OCI-LY1 (cell line): ENCODE data around the gene WWOX.
A peak's percentile ranks its signal among the peaks of the same experiment; 100 is the strongest.

ENCODE experiments used
- H2AFZ ChIP-seq: fragments of 200-600 bp; sonication (generic), shearing (Covaris generic); 2 replicates; pipeline ENCODE4 v1.6.0; 2014; ENCODE audit warnings: antibody characterized with exemption, mild to moderate bottlenecking, low read length
- H3F3A ChIP-seq: fragments of 200-600 bp; sonication (generic), shearing (Covaris generic); 2 replicates; pipeline ENCODE4 v1.6.0; 2014; ENCODE audit warnings: mild to moderate bottlenecking, antibody characterized with exemption, low read length, moderate library complexity; ENCODE audit not compliant: insufficient read depth
- H3K27ac ChIP-seq: fragments of 200-600 bp; sonication (generic); 2 replicates; pipeline ENCODE4 v1.5.1; 2014; ENCODE audit warnings: low read length, mixed run types, mild to moderate bottlenecking, low read depth; ENCODE audit not compliant: poor library complexity, severe bottlenecking
- H3K27me3 ChIP-seq: fragments of 200-600 bp; sonication (generic); 2 replicates; pipeline ENCODE4 v1.6.0; 2014; ENCODE audit warnings: antibody characterized with exemption, mild to moderate bottlenecking, low read length, moderate library complexity; ENCODE audit not compliant: insufficient read depth
- H3K36me3 ChIP-seq: fragments of 200-600 bp; sonication (generic); 2 replicates; pipeline ENCODE4 v1.6.1; 2014; ENCODE audit warnings: mild to moderate bottlenecking, antibody characterized with exemption, low read length, moderate library complexity, mixed read lengths; ENCODE audit not compliant: insufficient read depth
- H3K4me1 ChIP-seq: fragments of 200-600 bp; sonication (generic); 2 replicates; pipeline ENCODE4 v1.5.1; 2014; ENCODE audit warnings: mild to moderate bottlenecking, low read length, moderate library complexity; ENCODE audit not compliant: insufficient read depth, severe bottlenecking
- H3K4me2 ChIP-seq: fragments of 200-600 bp; sonication (generic), shearing (Covaris generic); 2 replicates; pipeline ENCODE4 v1.6.1; 2014; ENCODE audit warnings: low read length
- H3K4me3 ChIP-seq: fragments of 200-600 bp; sonication (generic); 2 replicates; pipeline ENCODE4 v1.5.1; 2014; ENCODE audit warnings: low read length, low read depth, mild to moderate bottlenecking, mixed read lengths; ENCODE audit not compliant: poor library complexity, severe bottlenecking
- H3K79me2 ChIP-seq: fragments of 200-600 bp; shearing (Covaris generic); 2 replicates; pipeline ENCODE4 v1.6.1; 2016; ENCODE audit warnings: mixed run types, low read length, mixed read lengths; ENCODE audit not compliant: insufficient read depth
- H3K9ac ChIP-seq: fragments of 200-600 bp; sonication (generic), shearing (Covaris generic); 2 replicates; pipeline ENCODE4 v1.6.1; 2014; ENCODE audit warnings: mild to moderate bottlenecking, low read length, mixed read lengths
- H3K9me2 ChIP-seq: fragments of 200-600 bp; sonication (generic), shearing (Covaris generic); 2 replicates; pipeline ENCODE4 v1.6.1; 2014; ENCODE audit warnings: low read depth, mild to moderate bottlenecking, low read length, mixed read lengths
- H3K9me3 ChIP-seq: fragments of 200-600 bp; shearing (Covaris generic); 2 replicates; pipeline ENCODE4 v1.6.1; 2014; ENCODE audit warnings: low read length, mixed read lengths
- H4K20me1 ChIP-seq: fragments of 200-600 bp; sonication (generic), shearing (Covaris generic); 2 replicates; pipeline ENCODE4 v1.6.0; 2016; ENCODE audit warnings: mild to moderate bottlenecking, low read length; ENCODE audit not compliant: insufficient read depth
- EZH2 ChIP-seq: fragments of 200-600 bp; sonication (generic), shearing (Covaris generic); IDR thresholded peaks from 2 replicates; pipeline ENCODE4 v1.8.0; 2017; ENCODE audit warnings: borderline replicate concordance, mixed run types, mild to moderate bottlenecking, antibody characterized with exemption, low read length, moderate library complexity, mixed read lengths
- TF ChIP-seq, protein P1 (sequence below): fragments of 200-600 bp; sonication (generic), shearing (Covaris generic); IDR thresholded peaks from 2 replicates; pipeline ENCODE4 v1.5.1; 2017; ENCODE audit warnings: mild to moderate bottlenecking, antibody characterized with exemption, low read length, moderate library complexity, mixed read lengths

Gene WWOX

GRCh38 chr16:78455861-78456260 lies 356.4 kb downstream of the WWOX start:
- no peaks in the 10 kb centered on the region for H3K9me3 ChIP-seq
- H3K4me2 ChIP-seq = no peak overlapping the region
- no peak overlapping the region for H3K9ac ChIP-seq
- no peaks in the 10 kb centered on the region for H3F3A ChIP-seq
- no peaks in the 10 kb centered on the region for H3K27me3 ChIP-seq
- H3K79me2 ChIP-seq = no peaks in the 10 kb centered on the region
- H4K20me1 ChIP-seq = no peaks in the 10 kb centered on the region
- H3K4me3 ChIP-seq = no peak overlapping the region
- H3K36me3 ChIP-seq = no peaks in the 10 kb centered on the region
- no peaks in the 10 kb centered on the region for H3K9me2 ChIP-seq
- no peaks in the 10 kb centered on the region for H3K4me1 ChIP-seq
- TF ChIP-seq, protein P1, sequence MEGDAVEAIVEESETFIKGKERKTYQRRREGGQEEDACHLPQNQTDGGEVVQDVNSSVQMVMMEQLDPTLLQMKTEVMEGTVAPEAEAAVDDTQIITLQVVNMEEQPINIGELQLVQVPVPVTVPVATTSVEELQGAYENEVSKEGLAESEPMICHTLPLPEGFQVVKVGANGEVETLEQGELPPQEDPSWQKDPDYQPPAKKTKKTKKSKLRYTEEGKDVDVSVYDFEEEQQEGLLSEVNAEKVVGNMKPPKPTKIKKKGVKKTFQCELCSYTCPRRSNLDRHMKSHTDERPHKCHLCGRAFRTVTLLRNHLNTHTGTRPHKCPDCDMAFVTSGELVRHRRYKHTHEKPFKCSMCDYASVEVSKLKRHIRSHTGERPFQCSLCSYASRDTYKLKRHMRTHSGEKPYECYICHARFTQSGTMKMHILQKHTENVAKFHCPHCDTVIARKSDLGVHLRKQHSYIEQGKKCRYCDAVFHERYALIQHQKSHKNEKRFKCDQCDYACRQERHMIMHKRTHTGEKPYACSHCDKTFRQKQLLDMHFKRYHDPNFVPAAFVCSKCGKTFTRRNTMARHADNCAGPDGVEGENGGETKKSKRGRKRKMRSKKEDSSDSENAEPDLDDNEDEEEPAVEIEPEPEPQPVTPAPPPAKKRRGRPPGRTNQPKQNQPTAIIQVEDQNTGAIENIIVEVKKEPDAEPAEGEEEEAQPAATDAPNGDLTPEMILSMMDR = no peak
- no peak for TF ChIP-seq EZH2
- no peak overlapping the region for H3K27ac ChIP-seq
- H2AFZ ChIP-seq = no peak overlapping the region

DNA sequence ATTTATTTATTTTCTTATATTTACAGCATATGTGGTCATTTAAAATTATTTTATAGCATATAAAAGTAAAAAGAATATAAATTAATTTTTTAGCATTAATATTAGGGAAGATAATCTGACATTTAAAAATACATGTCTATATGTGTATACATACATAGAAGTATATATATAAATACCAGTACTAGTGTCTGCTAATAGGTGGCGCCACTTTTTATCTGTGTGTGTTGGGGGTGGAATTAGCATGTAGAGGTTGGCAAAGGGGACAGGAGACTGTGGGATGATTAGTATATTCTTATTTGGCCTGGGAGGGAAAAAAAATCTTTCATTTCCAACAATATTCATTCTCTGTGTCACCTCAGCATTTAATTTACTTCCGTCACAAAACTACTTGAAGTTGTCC lies 359.1 kb downstream of the WWOX start:
- H3K9ac ChIP-seq = no peak overlapping the region
- no peaks in the 10 kb centered on the region for H3K9me2 ChIP-seq
- H3K4me2 ChIP-seq = no peak overlapping the region
- no peaks in the 10 kb centered on the region for H4K20me1 ChIP-seq
- no peaks in the 10 kb centered on the region for H3K79me2 ChIP-seq
- no peak overlapping the region for H3K4me3 ChIP-seq
- no peak overlapping the region for H2AFZ ChIP-seq
- no peaks in the 10 kb centered on the region for H3K9me3 ChIP-seq
- H3K36me3 ChIP-seq = no peaks in the 10 kb centered on the region
- H3K27ac ChIP-seq = no peak overlapping the region
- H3F3A ChIP-seq = no peaks in the 10 kb centered on the region
- no peak for TF ChIP-seq EZH2
- TF ChIP-seq, protein P1 = peak; percentile 15; the same call in 1 of the 2 replicates
- H3K27me3 ChIP-seq = no peaks in the 10 kb centered on the region
- no peaks in the 10 kb centered on the region for H3K4me1 ChIP-seq

- H3K4me1 ChIP-seq = no peaks in the 10 kb centered on the region
- no peak overlapping the region for H3K9ac ChIP-seq
- TF ChIP-seq EZH2 = no peak
- no peak overlapping the region for H2AFZ ChIP-seq
- H4K20me1 ChIP-seq = no peaks in the 10 kb centered on the region
- H3K9me2 ChIP-seq = no peaks in the 10 kb centered on the region
- H3K36me3 ChIP-seq = no peaks in the 10 kb centered on the region
- no peaks in the 10 kb centered on the region for H3K9me3 ChIP-seq
- no peaks in the 10 kb centered on the region for H3K79me2 ChIP-seq
- H3K27ac ChIP-seq = no peak overlapping the region
- no peaks in the 10 kb centered on the region for H3K27me3 ChIP-seq
- H3K4me2 ChIP-seq = no peak overlapping the region
- no peaks in the 10 kb centered on the region for H3F3A ChIP-seq
- no peak overlapping the region for H3K4me3 ChIP-seq
Measured at GRCh38 chr16:78460428-78460827, 361.0 kb downstream of the WWOX start.

DNA sequence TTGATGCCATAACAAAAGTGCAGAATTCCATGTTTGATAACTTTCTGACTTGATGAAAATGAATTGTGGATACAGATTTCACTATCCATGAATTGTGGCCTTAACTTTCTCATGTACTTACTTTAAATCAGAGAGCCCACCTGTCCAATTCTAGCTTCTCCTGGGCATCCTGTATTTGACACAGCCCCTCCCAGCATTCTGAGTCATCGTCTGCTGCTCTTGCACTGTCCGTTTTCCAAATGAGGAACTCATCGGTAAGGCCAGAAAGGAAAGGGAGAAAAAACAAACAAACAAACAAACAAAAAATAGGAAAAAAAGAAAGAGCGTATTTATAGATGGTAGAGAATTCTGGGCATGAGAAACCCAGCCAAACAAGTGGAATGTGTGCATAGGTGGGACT lies 361.6 kb downstream of the WWOX start:
- no peaks in the 10 kb centered on the region for H3K9me2 ChIP-seq
- H3K4me3 ChIP-seq = no peak overlapping the region
- H2AFZ ChIP-seq = no peak overlapping the region
- no peaks in the 10 kb centered on the region for H3K4me1 ChIP-seq
- H4K20me1 ChIP-seq = no peaks in the 10 kb centered on the region
- no peak overlapping the region for H3K9ac ChIP-seq
- no peaks in the 10 kb centered on the region for H3F3A ChIP-seq
- no peak overlapping the region for H3K27ac ChIP-seq
- no peaks in the 10 kb centered on the region for H3K36me3 ChIP-seq
- TF ChIP-seq EZH2 = no peak
- TF ChIP-seq, protein P1 = no peak
- H3K4me2 ChIP-seq = no peak overlapping the region
- no peaks in the 10 kb centered on the region for H3K27me3 ChIP-seq
- H3K9me3 ChIP-seq = no peaks in the 10 kb centered on the region
- H3K79me2 ChIP-seq = no peaks in the 10 kb centered on the region
